Ishikawa (cell line): ENCODE data around the gene ANKRD12.

Experiments used
- NFIC ChIP-seq: IDR thresholded peaks from 2 replicates; pipeline ENCODE4 v1.6.1; 2012
- TF ChIP-seq, protein P1 (sequence below): IDR thresholded peaks from 2 replicates; pipeline ENCODE4 v1.6.1; 2012

GRCh38 chr18:9323750-9324445, 187.3 kb downstream of the ANKRD12 start:
- TF ChIP-seq NFIC: no peak
- TF ChIP-seq, protein P1, sequence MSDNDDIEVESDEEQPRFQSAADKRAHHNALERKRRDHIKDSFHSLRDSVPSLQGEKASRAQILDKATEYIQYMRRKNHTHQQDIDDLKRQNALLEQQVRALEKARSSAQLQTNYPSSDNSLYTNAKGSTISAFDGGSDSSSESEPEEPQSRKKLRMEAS: no peak
